Myocyte (in vitro differentiated cells): ENCODE results near the gene ZSWIM9. TPM values are rescaled to one million over a fixed set of nuclear protein-coding genes. Genes with fewer than 3 reads are reported as not detected.
A peak's percentile ranks its signal among the peaks of the same experiment; 100 is the strongest.
"Not testable (repeated sequence)": the region's sequence is repeated elsewhere in the genome, so short reads cannot be mapped to it uniquely, and the experiment has no call there.

Source experiments
- DNase-seq: peaks from one replicate; pipeline ENCODE4 v3.0.0-alpha.2; 2012; ENCODE audit warnings: low read depth
- total RNA-seq: library from RNA; depleted of rRNA; stranded (reverse); fragments of >200 nt; gene quantifications from 2 replicates; pipeline ENCODE4 v1.2.3, GENCODE V29; 2014

The ZSWIM9 gene
- total RNA-seq, 1 donor from 2014 or later = 1.3 TPM

DNA sequence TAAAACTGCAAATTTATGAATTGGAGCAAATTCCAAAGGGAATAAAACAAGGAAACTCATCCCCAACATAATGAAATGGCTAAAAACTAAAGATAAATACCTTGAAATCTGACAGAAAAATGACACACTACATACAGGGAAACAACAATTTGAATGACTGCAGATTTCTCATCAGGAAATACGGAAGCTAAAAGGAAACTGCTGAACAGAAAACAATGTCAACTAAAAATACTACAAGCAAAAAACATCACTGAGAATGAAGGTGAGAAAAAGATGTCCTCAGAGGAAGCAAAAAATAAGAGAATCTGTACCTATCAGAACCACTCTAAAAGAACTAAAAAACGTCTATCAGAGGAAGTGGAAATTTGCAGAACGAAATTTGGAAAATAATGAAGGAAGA is 39.5 kb downstream of the ZSWIM9 start:
- DNase-seq = no peak

DNA sequence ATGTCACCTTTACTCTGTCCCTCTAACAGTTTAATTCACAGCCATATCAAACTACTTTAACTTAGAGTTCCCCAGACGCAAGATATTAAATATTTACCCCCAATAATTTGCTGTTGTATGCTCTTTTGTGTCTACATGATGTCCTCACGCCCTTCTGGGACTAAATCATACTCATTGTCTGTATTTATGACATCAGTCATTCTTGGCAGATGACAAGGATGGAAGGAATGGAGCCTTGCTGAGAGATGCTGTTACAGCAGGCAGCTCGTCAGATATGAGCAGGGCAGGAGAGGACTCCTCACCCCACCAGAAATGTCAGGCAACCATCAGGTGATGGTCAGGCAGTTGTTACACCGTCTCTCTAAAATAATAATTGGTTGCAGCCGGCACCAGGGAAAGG is 43.5 kb downstream of the ZSWIM9 start:
- DNase-seq = no peak

DNA sequence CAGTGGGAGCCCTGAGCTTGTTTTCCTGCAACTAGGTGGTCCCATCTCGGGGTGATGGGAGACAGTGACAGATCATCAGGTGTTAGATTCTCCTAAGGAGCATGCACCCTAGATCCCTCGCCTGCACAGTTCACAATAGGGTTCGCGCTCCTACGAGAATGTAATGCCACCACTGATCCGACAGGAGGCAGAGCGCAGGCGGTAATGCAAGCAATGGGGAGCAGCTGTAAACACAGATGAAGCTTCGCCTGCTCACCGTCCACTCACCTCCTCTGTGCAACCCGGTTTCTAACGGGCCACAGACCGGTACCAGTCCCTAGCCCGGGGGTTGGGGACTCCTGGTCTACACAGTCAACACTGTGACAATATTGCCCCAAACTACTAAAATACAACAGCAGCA is 46.5 kb downstream of the ZSWIM9 start:
- DNase-seq = no peak

DNA sequence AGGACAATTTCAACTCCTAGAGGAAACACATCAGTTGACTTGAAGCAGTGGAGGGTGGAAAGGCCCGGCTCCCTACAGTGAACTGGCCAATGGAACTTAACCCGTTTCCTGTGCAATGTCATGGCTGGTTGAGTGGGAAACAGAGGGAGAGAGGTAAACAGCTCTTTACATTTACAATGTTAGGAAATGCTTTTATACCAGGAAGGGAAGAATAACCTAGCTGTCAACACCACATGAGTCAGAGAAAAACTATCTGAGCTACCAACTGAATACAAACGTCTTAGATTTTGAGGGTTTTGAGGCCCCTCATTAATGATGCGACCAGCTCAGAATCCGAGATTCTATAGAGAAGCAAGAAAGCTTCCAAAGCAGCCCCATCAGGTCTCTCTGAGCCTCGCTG is 48.5 kb downstream of the ZSWIM9 start:
- no peak for DNase-seq

DNA sequence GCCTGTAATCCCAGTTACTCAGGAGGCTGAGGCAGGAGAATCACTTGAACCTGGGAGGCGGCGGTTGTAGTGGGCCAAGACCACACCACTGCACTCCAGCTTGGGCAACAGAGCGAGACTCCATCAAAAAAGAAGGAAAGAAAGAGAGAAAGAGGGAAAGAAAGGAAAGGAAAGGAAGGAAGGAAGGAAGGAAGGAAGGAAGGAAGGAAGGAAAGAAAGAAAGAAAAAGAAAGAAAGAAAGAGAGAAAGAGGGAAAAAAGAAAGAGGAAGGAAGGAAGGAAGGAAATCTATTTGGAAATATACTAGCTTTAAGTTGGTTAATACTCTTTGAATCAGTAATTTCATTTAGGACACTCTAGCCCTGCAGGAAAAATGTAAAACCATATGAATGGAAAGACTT is 50.3 kb downstream of the ZSWIM9 start:
- not testable (repeated sequence) for DNase-seq

DNA sequence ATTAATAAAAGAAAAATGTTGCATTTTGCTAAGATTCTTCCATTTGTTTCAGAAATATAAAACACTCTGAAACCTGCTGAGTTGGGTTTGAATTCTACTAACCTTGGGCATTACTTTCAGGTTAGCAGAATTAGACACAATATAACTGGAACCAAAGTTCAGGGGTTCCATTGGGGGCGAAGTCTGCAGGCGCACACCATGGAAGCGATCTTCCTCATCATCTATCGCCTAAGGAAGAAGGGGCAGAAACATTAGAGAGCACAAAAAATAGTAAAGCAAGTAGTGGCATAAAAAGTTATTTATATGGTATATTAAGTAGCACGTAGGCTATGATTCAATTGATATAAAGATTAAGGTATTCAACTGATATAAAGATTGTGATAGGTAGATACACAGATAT is 51.1 kb downstream of the ZSWIM9 start:
- no peak for DNase-seq

DNA sequence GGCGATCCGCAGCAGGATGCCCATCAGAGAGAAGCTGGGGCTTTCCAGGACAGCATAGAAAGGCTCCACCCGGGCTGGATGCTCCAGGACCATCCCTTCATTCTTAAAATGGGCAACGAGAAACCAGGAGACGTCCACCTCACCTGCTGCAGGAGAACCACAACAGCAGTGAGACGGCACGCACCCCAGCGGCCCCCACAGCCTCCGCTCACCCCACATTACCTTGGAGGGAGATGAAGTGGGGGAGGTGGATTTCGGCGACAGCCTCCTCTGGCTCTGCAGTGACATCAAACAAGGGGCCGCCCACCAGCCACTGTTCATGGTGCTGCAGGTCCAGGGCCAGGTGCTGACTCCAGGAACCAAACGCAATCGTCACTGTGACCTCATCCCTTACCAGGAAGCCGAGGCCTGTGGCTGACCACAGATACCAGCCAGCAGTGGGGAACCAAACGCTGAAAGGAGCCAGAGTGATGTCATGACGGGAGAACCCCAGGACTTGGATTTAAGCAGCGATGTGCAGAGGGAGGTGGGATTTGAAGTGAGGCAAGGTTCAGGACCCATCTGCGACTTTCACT is 60.2 kb downstream of the ZSWIM9 start:
- peak; percentile 12 for DNase-seq

DNA sequence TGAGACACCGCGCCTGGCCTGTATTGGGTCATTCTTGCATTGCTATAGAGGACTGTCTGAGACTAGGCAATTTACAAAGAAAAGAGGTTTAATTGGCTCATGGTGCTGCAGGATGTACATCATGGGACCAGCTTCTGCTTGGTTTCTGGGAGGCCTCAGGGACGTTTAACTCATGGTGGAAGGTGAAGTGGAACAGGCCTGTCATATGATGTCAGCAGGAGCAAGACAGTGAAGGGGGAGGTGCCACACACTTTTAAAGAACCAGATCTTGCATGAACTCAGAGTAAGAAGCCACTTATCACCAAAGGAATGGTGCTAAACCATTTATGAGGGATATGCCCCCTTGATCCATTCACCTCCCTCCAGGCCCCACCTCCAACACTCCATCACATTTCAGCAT is 66.6 kb downstream of the ZSWIM9 start:
- no peak for DNase-seq

DNA sequence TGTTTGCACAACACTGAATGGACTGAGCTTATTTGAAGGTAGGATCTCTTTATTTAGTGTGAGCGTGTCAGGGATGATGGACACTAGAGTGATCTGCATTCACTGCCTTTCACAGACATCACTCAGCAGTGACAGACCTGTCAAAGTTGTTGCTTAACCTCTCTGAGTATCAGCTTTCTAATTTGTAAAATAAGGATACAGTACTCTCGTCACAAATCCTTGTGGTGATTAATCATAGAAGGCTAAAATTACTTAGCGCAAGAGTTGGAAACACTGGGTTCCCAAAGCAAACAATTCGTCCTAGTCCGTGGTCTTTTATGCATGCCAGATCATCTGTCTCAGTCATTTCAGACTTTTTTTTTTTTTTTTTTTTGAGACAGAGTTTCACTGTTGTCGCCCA is 68.6 kb downstream of the ZSWIM9 start:
- peak; percentile 7 for DNase-seq

DNA sequence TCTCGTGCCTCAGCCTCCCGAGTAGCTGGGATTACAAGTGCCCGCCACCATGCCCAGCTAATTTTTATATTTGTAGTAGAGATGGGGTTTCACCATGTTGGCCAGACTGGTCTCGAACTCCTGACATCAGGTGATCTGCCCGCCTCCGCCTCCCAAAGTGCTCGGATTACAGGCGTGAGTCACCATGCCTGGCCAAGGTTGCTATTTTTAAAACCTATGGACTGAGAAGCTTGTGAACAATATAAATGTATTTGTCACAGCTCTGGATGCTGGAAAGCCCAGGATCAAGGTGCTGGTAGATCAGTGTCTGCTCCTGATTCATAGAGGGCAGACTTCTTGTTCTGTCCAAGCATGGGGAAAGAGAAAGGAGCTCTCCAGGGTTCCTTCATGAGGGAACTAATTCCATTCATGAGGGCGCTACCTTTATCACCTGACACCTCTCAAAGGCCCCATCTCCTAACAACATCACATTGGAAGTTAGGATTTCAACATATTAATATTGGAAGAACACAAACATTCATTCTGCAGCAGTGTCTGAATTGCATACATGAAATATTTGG is 69.2 kb downstream of the ZSWIM9 start:
- peak; percentile 35 for DNase-seq

DNA sequence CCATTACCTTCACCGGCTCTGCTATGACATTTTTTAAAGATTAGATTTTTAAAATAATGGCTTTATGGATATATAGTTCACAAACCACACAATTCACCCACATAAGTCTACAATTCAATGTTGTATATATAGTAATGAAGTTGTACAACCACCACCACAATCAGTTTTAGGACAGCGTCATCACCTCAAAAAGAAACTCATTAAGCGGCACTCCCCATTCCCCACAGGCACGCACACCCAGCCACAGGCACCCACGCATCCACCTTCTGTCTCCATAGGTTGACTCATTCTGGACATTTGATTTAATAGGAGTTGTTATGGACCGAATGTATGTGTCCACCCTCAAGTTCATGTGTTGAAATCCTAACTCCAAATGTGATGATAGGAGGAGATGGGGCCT is 71.3 kb downstream of the ZSWIM9 start:
- DNase-seq = not testable (repeated sequence)

DNA sequence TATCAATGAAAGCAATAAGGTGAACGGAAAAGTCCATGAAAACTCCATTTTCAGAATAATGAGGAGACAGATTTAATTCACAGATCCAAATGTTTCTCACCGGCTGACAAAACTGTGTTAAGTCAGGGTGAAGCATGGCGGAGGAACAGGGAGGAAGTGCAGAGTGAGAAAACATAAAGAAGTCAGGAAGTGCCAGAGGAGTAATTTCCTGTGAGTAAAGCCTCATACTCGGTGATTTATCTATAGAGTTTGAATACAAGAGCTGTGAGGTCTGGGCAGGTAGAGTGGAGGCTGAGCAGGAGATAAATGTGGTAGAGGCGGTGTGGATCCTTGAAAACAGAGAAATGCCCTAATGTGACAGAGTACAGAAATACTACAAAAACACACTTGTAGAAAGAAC is 73.8 kb downstream of the ZSWIM9 start:
- no peak for DNase-seq

DNA sequence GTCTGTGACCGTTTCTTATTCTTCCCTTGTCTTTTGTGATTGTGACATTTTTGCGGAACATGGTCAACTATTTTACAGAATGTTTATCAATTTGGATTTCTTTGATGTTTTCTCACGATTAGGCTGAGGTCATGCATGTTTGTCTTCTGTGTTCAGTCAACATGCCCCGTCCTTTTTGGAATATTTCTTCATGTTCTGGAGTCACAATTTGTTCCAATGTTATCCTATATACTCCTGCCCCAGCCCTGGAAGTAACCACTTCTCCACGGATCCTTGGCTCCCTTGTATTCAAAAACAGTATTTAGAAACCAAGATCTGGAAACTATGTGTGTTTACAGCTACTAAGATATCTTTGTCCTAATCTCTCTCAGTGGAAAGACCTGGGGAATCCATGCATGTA is 75.6 kb downstream of the ZSWIM9 start:
- no peak for DNase-seq

DNA sequence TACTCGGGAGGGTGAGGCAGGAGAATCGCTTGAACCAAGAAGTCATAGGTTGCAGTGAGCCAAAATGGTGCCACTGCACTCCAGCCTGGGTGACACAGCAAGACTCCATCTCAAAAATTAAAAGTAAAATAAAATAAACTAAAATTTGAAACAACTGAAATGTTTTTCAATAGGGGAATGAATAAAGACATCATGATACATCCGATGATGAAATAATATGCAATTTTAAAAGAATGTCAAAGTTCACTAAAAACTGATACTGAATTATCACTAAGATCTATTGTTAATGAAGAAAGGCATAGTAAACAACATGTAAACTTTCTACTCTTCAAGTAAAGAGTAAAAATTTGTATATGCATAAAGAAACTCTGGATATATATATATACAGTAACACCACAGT is 76.7 kb downstream of the ZSWIM9 start:
- DNase-seq = no peak

Other genes with a start within 250 kb of the ZSWIM9 start
- not detected in 2 replicates for gene BSPH1, start 178.5 kb upstream of the ZSWIM9 start, total RNA-seq
- not detected in 2 replicates for gene ELSPBP1, start 176.0 kb upstream of the ZSWIM9 start, total RNA-seq
- not detected in 2 replicates for gene CABP5, start 126.6 kb upstream of the ZSWIM9 start, total RNA-seq
- gene PLA2G4C, start 59.9 kb upstream of the ZSWIM9 start, total RNA-seq = 109 and 161 TPM in 2 replicates
- 8.4 and 8.9 TPM in 2 replicates for gene LIG1, start 336 bp upstream of the ZSWIM9 start, total RNA-seq
- gene CARD8, start 85.2 kb downstream of the ZSWIM9 start, total RNA-seq = 20.7 and 23.0 TPM in 2 replicates
- not detected in 2 replicates for gene ZNF114, start 99.4 kb downstream of the ZSWIM9 start, total RNA-seq
- gene EMP3, start 154.9 kb downstream of the ZSWIM9 start, total RNA-seq = 261 and 322 TPM in 2 replicates
- 10.1 and 10.4 TPM in 2 replicates for gene TMEM143, start 193.3 kb downstream of the ZSWIM9 start, total RNA-seq
- not detected in 2 replicates for gene SYNGR4, start 193.7 kb downstream of the ZSWIM9 start, total RNA-seq
- 111 and 121 TPM in 2 replicates for gene KDELR1, start 220.9 kb downstream of the ZSWIM9 start, total RNA-seq
- gene GRIN2D, start 223.0 kb downstream of the ZSWIM9 start, total RNA-seq = 0.03 TPM in 1 of 2 replicates, not detected in the other